ENCODE data around the gene CACHD1.

The CACHD1 gene

GRCh38 chr1:64497088-64497883, 27.4 kb downstream of the CACHD1 start:
- ChIA-PET POLR2A (interaction anchor here (0.6 kb wide), 1 partner anchor 147 kb away, joined by 4 read pairs; no protein-coding TSS in a partner anchor), CTCF (interaction anchor here (0.7 to 2.1 kb wide), 3 partner anchors 14 to 736 kb away, joined by 3 to 5 read pairs (median 3); no protein-coding TSS in a partner anchor)

GRCh38 chr1:64498325-64498724, 28.4 kb downstream of the CACHD1 start:
- POLR2A ChIA-PET: no interaction called here
- no peak for TF ChIP-seq CTCF (IDR thresholded peaks at IDR 0.05; ENCODE audit: control extremely low read depth, extremely low read depth, low read depth, missing control alignments)
- CTCF ChIA-PET: interaction anchor here (0.8 kb wide), 1 partner anchor 10 kb away, joined by 3 read pairs; no protein-coding TSS in a partner anchor
- no peak for DNase-seq (ENCODE audit: extremely low spot score)

More at GRCh38 chr1:64497088-64497883, 27.4 kb downstream of the CACHD1 start:
- DNase-seq (ENCODE audit: extremely low spot score): no peak
- no peak for TF ChIP-seq CTCF (IDR thresholded peaks at IDR 0.05; ENCODE audit: control extremely low read depth, extremely low read depth, low read depth, missing control alignments)

- TF ChIP-seq CTCF (IDR thresholded peaks at IDR 0.05; ENCODE audit: control extremely low read depth, extremely low read depth, low read depth, missing control alignments): no peak
- no peak for DNase-seq (ENCODE audit: extremely low spot score)
- CTCF ChIA-PET: no interaction called here
- POLR2A ChIA-PET: no interaction called here
These were observed 29.1 kb downstream of the CACHD1 start for GRCh38 chr1:64499011-64499410.

- CTCF ChIA-PET: no interaction called here
- DNase-seq (ENCODE audit: extremely low spot score): no peak
- no peak for TF ChIP-seq CTCF (IDR thresholded peaks at IDR 0.05; ENCODE audit: control extremely low read depth, extremely low read depth, low read depth, missing control alignments)
- POLR2A ChIA-PET: no interaction called here
These were observed 30.0 kb downstream of the CACHD1 start for GRCh38 chr1:64499966-64500365.

- no peak for DNase-seq (ENCODE audit: extremely low spot score)
- CTCF ChIA-PET: interaction anchor here (0.7 kb wide), 1 partner anchor 12 kb away, joined by 3 read pairs; no protein-coding TSS in a partner anchor
- POLR2A ChIA-PET: no interaction called here
- TF ChIP-seq CTCF (IDR thresholded peaks at IDR 0.05; ENCODE audit: control extremely low read depth, extremely low read depth, low read depth, missing control alignments): no peak
These were observed 32.2 kb downstream of the CACHD1 start for GRCh38 chr1:64502083-64502482.

GRCh38 chr1:64502931-64503330, 33.0 kb downstream of the CACHD1 start:
- TF ChIP-seq CTCF (IDR thresholded peaks at IDR 0.05; ENCODE audit: control extremely low read depth, extremely low read depth, low read depth, missing control alignments): no peak

More at GRCh38 chr1:64502931-64503330, 33.0 kb downstream of the CACHD1 start:
- CTCF ChIA-PET: interaction anchor here (1.2 kb wide), 1 partner anchor 12 kb away, joined by 4 read pairs; no protein-coding TSS in a partner anchor
- POLR2A ChIA-PET: no interaction called here
- no peak for DNase-seq (ENCODE audit: extremely low spot score)
